SKM-1 (cell line): Measurements from ENCODE around the gene NFKB2.
A peak's percentile ranks its signal among the peaks of the same experiment; 100 is the strongest.

Experiments
- DNase-seq: peaks from one replicate; lab custom pipeline; 2025; ENCODE audit not compliant: unreplicated experiment; lab: John Stamatoyannopoulos, UW

The NFKB2 gene

DNA sequence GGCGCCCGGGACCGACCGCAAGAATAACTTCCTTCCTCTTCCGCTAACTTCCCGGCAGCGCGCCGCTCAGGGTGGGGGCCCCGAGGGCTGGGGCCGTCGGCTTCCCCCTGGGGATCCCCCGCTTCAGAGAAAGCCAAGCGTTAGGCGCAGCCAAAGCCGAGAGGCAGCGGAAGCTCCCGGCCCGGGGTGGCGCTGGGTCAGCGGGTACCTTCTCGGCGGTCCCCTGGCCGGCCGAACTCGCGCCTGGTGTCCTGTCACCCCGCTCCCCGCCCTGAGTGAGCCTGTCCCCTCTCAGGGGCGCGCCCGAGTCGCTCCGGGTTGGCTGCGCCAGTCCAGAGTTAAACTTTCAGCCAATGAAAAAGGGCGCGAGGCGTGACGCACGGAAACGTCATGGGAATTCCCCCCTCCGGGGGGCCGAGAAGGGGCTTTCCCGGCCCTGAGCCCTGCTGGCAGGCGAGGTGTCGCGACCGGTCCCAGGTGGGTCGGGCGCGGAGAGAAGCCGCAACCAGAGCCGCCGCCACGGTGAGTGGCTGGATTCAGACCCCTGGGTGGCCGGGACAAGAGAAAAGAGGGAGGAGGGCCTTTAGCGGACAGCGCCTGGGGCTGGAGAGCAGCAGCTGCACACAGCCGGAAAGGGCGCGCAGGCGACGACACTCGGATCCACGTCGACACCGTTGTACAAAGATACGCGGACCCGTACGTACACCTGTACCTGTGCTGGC is 1.3 kb upstream of the NFKB2 start:
- DNase-seq = peak; percentile 86

- DNase-seq = no peak
These were observed 605 bp upstream of the NFKB2 start for GRCh38 chr10:102394801-102395399.

DNA sequence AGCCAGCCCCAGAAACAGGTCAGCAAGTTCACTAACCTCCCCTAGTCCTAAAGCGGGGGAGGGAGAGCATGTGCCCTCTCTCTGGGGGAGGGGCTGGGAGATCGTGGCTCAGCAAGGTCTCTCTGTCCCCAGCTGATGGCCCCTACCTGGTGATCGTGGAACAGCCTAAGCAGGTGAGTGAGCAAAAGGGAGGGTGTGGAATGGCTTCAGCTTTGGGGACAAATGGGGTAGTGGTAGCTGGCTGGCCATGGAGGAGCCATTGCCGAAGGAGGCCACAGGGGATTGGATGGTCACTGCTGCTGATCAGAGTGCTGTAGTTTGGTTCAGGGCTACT is 779 bp downstream of the NFKB2 start:
- DNase-seq = no peak

DNA sequence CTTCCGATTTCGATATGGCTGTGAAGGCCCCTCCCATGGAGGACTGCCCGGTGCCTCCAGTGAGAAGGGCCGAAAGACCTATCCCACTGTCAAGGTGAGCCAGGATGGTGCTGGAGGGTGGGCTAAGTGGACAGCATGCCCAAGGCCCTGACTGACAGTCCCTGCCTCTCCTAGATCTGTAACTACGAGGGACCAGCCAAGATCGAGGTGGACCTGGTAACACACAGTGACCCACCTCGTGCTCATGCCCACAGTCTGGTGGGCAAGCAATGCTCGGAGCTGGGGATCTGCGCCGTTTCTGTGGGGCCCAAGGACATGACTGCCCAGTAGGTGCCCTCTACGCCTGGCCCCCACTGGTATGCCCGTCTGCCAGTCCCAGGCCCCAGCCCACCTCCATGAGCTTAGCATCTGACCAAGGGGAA is 1.2 kb downstream of the NFKB2 start:
- no peak for DNase-seq

DNA sequence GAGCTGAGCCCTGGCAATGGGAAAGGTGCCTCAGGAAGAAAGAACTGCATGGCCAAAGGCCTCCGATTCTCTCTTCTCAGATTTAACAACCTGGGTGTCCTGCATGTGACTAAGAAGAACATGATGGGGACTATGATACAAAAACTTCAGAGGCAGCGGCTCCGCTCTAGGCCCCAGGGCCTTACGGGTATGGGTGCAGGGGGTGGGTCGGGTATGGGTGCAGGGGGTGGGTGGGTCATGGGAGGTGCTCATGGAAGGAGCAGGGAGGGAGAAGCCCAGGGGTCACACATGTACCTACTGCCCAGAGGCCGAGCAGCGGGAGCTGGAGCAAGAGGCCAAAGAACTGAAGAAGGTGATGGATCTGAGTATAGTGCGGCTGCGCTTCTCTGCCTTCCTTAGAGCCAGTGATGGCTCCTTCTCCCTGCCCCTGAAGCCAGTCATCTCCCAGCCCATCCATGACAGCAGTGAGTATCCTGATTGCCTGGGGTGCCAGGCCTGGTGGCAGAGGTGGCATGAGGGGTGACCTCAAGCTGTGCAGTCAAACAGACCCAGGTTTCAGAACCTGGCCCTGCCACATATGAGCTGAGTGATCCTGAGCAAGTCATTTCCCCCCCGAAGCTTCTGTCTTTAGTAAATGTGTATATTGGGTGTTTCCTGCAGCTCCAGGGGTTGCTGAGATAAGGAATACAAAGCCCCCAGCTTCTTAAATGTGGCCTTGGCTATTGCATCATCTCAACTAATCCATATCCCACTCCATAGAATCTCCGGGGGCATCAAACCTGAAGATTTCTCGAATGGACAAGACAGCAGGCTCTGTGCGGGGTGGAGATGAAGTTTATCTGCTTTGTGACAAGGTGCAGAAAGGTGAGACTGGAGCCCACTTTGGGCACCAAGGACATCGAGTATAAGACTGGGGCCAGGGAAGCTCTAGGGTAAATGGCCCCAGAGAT is 2.0 kb downstream of the NFKB2 start:
- no peak for DNase-seq

DNA sequence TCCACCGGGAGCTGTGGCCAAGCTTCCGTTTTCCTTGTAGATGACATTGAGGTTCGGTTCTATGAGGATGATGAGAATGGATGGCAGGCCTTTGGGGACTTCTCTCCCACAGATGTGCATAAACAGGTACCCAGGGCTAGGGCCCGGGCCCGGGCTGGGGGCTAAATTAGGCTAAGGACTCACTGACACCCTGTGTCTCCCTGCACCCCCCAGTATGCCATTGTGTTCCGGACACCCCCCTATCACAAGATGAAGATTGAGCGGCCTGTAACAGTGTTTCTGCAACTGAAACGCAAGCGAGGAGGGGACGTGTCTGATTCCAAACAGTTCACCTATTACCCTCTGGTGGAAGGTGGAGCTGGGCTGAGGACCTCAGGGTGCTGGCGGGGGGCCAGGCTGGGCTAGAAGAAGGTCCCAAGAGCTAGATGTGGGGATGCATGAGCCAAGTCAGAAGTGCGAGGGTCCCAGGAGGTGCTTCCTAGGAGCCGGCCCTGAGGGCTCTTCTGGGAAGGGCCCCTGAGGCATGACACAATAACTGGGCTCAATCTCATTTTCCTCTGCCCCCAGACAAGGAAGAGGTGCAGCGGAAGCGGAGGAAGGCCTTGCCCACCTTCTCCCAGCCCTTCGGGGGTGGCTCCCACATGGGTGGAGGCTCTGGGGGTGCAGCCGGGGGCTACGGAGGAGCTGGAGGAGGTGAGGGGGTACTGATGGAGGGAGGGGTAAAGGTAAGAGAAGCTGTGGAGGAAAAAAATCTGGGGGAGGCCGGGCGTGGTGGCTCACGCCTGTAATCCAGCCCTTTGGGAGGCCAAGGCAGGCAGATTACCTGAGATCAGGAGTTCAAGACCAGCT is 2.9 kb downstream of the NFKB2 start:
- DNase-seq = no peak

DNA sequence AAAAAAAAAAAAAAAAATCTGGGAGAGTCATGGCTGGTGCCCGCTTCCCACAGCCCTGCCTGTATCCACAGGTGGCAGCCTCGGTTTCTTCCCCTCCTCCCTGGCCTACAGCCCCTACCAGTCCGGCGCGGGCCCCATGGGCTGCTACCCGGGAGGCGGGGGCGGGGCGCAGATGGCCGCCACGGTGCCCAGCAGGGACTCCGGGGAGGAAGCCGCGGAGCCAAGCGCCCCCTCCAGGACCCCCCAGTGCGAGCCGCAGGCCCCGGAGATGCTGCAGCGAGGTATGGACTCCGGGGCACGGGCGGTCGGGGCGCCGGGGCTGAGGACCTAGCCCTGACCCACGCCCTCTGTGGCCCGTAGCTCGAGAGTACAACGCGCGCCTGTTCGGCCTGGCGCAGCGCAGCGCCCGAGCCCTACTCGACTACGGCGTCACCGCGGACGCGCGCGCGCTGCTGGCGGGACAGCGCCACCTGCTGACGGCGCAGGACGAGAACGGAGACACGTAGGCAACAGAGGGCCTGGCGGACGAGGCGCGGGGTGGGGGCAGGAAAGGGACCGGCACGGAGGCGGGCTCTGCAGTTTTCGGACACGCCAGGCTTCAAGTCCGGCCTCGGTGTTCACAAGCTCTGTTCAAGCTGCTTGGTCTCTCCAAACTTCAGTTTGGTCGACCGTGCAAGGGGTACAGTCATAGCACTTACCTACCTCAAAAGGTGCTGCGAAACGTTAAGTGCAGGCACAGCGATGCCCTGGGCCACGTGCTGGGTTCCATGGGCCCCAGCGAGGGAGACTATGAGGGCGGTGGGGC is 3.9 kb downstream of the NFKB2 start:
- DNase-seq = peak; percentile 76

GRCh38 chr10:102400076-102400475 is 4.6 kb downstream of the NFKB2 start:
- DNase-seq = no peak

DNA sequence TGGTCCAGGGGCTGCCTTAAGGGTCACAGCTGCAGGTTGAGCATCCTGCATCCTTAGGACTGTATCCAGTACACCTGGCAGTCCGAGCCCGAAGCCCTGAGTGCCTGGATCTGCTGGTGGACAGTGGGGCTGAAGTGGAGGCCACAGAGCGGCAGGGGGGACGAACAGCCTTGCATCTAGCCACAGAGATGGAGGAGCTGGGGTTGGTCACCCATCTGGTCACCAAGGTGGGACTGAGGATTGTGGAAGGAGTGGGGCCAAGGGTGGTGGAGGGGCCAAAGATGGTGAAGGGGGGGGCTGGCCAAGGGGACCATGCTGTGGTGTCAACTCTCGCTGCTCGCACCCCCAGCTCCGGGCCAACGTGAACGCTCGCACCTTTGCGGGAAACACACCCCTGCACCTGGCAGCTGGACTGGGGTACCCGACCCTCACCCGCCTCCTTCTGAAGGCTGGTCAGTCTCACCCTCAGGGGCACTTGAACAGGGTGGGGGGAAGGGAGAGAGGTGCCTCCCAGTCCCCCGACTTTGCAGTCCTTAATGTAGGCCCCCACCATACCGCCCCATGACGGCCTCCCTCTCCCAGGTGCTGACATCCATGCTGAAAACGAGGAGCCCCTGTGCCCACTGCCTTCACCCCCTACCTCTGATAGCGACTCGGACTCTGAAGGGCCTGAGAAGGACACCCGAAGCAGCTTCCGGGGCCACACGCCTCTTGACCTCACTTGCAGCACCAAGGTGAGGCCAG is 5.3 kb downstream of the NFKB2 start:
- DNase-seq = no peak

GRCh38 chr10:102401342-102401654 is 5.8 kb downstream of the NFKB2 start:
- no peak for DNase-seq

DNA sequence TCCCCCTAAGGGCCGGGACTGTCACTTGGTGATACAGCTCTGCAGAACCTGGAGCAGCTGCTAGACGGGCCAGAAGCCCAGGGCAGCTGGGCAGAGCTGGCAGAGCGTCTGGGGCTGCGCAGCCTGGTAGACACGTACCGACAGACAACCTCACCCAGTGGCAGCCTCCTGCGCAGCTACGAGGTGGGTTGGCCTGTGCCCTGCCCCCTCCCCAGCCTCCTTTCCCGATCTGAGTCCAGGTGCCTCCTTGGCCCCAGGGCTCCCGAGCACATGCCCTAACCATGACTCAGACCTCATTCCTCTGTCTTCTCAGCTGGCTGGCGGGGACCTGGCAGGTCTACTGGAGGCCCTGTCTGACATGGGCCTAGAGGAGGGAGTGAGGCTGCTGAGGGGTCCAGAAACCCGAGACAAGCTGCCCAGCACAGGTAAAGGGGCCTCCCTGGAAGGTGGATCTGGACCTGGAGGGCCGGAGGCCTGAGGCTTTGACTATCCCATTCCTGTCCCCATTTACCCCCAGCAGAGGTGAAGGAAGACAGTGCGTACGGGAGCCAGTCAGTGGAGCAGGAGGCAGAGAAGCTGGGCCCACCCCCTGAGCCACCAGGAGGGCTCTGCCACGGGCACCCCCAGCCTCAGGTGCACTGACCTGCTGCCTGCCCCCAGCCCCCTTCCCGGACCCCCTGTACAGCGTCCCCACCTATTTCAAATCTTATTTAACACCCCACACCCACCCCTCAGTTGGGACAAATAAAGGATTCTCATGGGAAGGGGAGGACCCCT is 6.4 kb downstream of the NFKB2 start:
- DNase-seq = no peak

DNA sequence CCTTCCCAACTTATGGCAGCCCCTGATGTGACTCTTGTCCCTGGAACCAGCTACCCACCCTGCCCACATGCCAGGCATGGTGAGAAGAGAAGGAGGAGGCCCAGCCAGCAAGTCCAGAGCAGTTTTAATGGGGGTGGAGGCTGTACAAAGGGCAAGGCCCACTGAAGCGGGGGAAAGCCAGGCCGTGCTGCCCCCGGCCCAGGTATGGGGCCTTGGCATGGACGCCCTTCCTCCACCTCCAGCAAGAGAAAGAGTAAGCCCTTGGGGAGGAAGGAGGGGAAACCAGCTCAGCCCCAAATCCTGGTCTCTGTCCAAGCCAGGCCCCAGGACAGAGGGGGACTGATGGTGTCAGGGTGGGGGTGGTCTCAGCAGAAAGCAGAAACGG is 7.0 kb downstream of the NFKB2 start:
- no peak for DNase-seq

DNA sequence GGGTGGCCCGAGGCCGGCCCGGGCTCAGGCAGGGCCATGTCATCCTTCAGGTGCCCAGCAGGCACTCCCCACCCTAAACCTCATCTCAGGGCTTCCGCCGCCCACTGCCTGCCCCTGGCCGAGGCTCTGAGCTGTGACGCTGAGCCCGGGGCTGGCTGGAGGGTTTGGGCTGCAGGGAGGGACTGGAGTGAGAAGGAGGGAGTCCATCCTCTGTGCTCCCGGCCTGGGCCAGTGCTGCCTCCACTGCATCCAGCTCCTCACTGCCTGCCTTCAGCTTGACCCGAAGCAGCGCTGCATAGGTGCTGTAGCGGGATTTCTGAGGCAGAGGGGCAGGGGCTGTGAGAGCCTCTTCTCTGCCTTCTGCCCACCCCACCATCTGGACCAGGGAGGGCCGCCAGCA is 7.6 kb downstream of the NFKB2 start:
- DNase-seq = no peak

GRCh38 chr10:102404361-102405107 is 9.0 kb downstream of the NFKB2 start:
- no peak for DNase-seq

DNA sequence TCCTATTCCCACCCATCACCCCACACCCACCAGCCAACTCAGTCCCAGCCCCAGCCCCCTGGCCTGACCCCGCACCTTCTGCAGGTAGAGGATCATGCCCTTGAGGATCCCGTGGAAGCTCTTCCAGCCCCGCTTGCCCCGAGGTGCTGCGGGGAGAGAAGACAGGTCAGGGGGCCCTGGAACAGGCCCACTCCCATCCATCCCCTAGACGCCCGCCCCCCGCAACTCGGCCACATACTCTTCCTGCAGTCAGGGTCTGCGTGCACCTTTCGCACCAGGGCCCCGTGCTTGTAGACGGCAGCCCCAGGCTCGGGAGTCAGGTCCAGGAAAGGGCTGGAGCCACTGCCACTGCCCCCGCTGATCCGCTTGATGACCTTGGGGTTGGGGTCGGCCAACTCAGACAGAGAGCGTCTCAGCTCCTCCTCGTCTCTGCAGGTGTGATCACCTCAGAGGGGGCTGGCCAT is 9.6 kb downstream of the NFKB2 start:
- no peak for DNase-seq

GRCh38 chr10:102405632-102406031 is 10.1 kb downstream of the NFKB2 start:
- no peak for DNase-seq

GRCh38 chr10:102406815-102407214 is 11.3 kb downstream of the NFKB2 start:
- DNase-seq = no peak
